ENCODE results near the gene NRG2.

DNA sequence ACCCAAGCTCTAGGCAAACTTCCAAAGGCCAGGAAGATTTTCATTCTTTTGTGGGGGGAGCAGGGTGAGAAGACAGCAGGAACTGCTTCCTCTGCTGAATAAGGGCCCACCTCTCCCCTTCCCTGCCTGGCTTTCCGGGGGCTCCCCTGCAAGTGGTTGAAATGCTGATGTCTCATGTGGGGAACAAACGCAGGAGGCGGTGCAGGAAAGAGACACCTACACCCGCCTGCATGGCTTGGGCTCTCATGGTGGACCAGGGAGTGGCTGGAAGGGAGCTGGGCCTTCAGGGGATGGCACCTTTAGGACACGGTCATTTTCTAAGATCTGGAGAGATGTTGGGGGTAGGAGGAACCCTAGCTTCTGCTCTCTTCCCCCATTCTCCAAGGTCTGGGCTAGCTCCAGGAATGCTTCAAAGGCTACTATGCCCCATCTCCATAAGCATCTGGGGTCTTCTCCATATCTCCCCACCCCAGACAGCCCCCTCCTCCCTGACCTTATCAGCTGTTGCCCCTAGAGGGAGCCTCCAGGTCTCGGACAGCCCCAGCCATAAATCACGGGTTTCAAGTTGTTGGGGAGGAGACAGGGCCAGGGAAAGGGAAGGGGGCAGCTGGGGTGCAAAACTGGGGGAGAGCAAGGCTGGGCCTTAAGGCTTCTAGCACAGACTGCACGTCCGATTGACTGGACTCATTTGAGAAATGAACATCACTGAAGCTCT lies 170.9 kb downstream of the NRG2 start:
- TF ChIP-seq CTCF (IDR thresholded peaks at IDR 0.05 in 8 of 11, conservative IDR thresholded peaks at IDR 0.05 in 3 of 11) (no peak), POLR2A (IDR thresholded peaks at IDR 0.05) (no peak)
